Measurements from ENCODE around the gene DVL2. TPM values are rescaled to one million over a fixed set of nuclear protein-coding genes. Genes with fewer than 3 reads are reported as not detected.

Gene DVL2
- total and polyA plus RNA-seq, 2 of the 13 experiments (the other 11 are each of a cell fraction or from before 2014, with no cell fraction given) = 5.7 to 38.2 TPM

DNA sequence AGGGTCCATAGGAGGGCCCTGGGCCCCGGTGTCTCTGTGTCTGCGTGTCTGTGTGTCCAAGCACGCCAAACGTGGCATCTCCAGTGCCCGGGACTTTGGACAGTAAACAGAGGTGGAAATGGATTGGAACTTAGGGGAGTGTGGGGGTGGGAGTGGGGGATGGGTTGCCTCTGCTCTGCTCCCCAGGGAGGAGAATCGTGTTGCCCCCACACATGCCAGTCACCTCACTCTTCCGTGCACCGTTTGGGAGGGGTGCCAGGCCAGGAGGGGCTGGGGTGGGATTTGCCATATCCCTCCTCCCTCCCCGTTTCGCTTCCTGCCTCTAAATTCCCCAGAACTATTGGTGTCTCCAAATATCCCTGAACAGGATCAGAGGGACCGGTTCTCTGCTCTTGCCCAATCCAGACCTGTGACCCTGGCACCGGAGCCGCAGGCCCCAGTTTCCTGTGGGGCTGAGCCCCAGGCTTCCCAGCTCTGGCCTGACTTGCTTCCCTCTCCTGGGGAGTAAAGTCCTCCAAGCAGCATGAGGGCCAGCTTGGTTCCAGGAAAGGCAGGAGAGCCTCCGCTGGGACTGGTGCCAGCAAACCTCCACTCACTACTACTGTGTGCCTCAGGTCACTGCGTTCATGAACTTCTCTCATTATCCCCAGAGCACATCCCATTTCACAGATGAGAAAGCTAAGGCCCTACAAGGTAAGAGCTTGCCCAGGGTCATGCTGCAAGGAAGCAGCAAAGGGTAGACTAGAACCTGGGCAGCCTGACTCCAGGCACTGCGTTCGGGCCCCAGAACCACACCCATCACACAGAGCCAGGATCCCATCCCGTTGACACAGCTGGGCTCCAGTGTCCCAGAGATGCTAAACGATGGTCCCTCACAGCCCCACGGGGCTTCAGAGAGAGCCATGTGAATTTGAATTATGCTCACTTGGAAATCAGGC lies 54.7 kb downstream of the DVL2 start, which contains the start of gene ASGR1 (continued):
- peak; percentile 68; the same call in 1 of the 2 replicates for TF ChIP-seq ZNF816 (CRISPR knock-in tag; IDR thresholded peaks at IDR 0.05; ENCODE audit: borderline replicate concordance)
- TF ChIP-seq NBN (conservative IDR thresholded peaks at IDR 0.05) = no peak
- no peak for TF ChIP-seq CHCHD3 (CRISPR knock-in tag; IDR thresholded peaks at IDR 0.05)
- TF ChIP-seq, protein P1, sequence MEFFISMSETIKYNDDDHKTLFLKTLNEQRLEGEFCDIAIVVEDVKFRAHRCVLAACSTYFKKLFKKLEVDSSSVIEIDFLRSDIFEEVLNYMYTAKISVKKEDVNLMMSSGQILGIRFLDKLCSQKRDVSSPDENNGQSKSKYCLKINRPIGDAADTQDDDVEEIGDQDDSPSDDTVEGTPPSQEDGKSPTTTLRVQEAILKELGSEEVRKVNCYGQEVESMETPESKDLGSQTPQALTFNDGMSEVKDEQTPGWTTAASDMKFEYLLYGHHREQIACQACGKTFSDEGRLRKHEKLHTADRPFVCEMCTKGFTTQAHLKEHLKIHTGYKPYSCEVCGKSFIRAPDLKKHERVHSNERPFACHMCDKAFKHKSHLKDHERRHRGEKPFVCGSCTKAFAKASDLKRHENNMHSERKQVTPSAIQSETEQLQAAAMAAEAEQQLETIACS (CRISPR knock-in tag; IDR thresholded peaks at IDR 0.05) = no peak
- TF ChIP-seq, protein P2, sequence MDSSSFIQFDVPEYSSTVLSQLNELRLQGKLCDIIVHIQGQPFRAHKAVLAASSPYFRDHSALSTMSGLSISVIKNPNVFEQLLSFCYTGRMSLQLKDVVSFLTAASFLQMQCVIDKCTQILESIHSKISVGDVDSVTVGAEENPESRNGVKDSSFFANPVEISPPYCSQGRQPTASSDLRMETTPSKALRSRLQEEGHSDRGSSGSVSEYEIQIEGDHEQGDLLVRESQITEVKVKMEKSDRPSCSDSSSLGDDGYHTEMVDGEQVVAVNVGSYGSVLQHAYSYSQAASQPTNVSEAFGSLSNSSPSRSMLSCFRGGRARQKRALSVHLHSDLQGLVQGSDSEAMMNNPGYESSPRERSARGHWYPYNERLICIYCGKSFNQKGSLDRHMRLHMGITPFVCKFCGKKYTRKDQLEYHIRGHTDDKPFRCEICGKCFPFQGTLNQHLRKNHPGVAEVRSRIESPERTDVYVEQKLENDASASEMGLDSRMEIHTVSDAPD (CRISPR knock-in tag; IDR thresholded peaks at IDR 0.05) = peak; percentile 21; the same call in 1 of the 2 replicates
- TF ChIP-seq, protein P3, sequence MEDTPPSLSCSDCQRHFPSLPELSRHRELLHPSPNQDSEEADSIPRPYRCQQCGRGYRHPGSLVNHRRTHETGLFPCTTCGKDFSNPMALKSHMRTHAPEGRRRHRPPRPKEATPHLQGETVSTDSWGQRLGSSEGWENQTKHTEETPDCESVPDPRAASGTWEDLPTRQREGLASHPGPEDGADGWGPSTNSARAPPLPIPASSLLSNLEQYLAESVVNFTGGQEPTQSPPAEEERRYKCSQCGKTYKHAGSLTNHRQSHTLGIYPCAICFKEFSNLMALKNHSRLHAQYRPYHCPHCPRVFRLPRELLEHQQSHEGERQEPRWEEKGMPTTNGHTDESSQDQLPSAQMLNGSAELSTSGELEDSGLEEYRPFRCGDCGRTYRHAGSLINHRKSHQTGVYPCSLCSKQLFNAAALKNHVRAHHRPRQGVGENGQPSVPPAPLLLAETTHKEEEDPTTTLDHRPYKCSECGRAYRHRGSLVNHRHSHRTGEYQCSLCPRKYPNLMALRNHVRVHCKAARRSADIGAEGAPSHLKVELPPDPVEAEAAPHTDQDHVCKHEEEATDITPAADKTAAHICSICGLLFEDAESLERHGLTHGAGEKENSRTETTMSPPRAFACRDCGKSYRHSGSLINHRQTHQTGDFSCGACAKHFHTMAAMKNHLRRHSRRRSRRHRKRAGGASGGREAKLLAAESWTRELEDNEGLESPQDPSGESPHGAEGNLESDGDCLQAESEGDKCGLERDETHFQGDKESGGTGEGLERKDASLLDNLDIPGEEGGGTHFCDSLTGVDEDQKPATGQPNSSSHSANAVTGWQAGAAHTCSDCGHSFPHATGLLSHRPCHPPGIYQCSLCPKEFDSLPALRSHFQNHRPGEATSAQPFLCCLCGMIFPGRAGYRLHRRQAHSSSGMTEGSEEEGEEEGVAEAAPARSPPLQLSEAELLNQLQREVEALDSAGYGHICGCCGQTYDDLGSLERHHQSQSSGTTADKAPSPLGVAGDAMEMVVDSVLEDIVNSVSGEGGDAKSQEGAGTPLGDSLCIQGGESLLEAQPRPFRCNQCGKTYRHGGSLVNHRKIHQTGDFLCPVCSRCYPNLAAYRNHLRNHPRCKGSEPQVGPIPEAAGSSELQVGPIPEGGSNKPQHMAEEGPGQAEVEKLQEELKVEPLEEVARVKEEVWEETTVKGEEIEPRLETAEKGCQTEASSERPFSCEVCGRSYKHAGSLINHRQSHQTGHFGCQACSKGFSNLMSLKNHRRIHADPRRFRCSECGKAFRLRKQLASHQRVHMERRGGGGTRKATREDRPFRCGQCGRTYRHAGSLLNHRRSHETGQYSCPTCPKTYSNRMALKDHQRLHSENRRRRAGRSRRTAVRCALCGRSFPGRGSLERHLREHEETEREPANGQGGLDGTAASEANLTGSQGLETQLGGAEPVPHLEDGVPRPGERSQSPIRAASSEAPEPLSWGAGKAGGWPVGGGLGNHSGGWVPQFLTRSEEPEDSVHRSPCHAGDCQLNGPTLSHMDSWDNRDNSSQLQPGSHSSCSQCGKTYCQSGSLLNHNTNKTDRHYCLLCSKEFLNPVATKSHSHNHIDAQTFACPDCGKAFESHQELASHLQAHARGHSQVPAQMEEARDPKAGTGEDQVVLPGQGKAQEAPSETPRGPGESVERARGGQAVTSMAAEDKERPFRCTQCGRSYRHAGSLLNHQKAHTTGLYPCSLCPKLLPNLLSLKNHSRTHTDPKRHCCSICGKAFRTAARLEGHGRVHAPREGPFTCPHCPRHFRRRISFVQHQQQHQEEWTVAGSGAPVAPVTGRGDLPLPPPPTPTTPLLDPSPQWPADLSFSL (CRISPR knock-in tag; IDR thresholded peaks at IDR 0.05) = peak; percentile 47; the same call in 1 of the 2 replicates
- TF ChIP-seq ZNF234 (CRISPR knock-in tag; conservative IDR thresholded peaks at IDR 0.05) = no peak
- TF ChIP-seq TCF12 (IDR thresholded peaks at IDR 0.05) = no peak
- TF ChIP-seq TCF12 (CRISPR knock-in tag; IDR thresholded peaks at IDR 0.05) = peak; percentile 16; the same call in 1 of the 2 replicates
- peak; percentile 94 for TF ChIP-seq GATAD2A (CRISPR knock-in tag; IDR thresholded peaks at IDR 0.05)
- no peak; the same call in 1 of the 2 replicates for TF ChIP-seq KAT7 (CRISPR knock-in tag; IDR thresholded peaks at IDR 0.05; ENCODE audit: borderline replicate concordance)
- no peak for TF ChIP-seq HNRNPUL1 (IDR thresholded peaks at IDR 0.05; ENCODE audit: low read depth, low read length)
- peak; percentile 85; the same call in 1 of the 2 replicates for TF ChIP-seq ZBTB7B (CRISPR knock-in tag; IDR thresholded peaks at IDR 0.05)
- TF ChIP-seq, protein P4, sequence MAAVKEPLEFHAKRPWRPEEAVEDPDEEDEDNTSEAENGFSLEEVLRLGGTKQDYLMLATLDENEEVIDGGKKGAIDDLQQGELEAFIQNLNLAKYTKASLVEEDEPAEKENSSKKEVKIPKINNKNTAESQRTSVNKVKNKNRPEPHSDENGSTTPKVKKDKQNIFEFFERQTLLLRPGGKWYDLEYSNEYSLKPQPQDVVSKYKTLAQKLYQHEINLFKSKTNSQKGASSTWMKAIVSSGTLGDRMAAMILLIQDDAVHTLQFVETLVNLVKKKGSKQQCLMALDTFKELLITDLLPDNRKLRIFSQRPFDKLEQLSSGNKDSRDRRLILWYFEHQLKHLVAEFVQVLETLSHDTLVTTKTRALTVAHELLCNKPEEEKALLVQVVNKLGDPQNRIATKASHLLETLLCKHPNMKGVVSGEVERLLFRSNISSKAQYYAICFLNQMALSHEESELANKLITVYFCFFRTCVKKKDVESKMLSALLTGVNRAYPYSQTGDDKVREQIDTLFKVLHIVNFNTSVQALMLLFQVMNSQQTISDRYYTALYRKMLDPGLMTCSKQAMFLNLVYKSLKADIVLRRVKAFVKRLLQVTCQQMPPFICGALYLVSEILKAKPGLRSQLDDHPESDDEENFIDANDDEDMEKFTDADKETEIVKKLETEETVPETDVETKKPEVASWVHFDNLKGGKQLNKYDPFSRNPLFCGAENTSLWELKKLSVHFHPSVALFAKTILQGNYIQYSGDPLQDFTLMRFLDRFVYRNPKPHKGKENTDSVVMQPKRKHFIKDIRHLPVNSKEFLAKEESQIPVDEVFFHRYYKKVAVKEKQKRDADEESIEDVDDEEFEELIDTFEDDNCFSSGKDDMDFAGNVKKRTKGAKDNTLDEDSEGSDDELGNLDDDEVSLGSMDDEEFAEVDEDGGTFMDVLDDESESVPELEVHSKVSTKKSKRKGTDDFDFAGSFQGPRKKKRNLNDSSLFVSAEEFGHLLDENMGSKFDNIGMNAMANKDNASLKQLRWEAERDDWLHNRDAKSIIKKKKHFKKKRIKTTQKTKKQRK (IDR thresholded peaks at IDR 0.05; ENCODE audit: low read length) = no peak

Measured in HepG2 (cell line).